H9 (cell line): ENCODE data around the gene AKT3. TPM values are rescaled to one million over a fixed set of nuclear protein-coding genes. Genes with fewer than 3 reads are reported as not detected.
A peak's percentile ranks its signal among the peaks of the same experiment; 100 is the strongest.

ENCODE experiments used
- DNase-seq: peaks from one replicate; pipeline ENCODE4 v3.0.0-alpha.2; 2017
- H2AFZ ChIP-seq: one replicate; pipeline ENCODE4 v1.6.1; 2013; ENCODE audit warnings: mild to moderate bottlenecking, low read length, control low read depth, moderate library complexity
- H2AK5ac ChIP-seq: 2 replicates; pipeline ENCODE4 v1.6.1; 2013; ENCODE audit warnings: low read length, control low read depth, mixed read lengths; ENCODE audit not compliant: insufficient read length
- H2BK120ac ChIP-seq: one replicate; pipeline ENCODE4 v1.6.1; 2013; ENCODE audit warnings: low read depth, mild to moderate bottlenecking, low read length, control low read depth, inconsistent platforms; ENCODE audit not compliant: poor library complexity, severe bottlenecking
- H2BK12ac ChIP-seq: 2 replicates; pipeline ENCODE4 v1.6.1; 2013; ENCODE audit warnings: low read length, control low read depth, mixed read lengths, low read depth; ENCODE audit not compliant: insufficient read length
- H2BK15ac ChIP-seq: 2 replicates; pipeline ENCODE4 v1.6.1; 2013; ENCODE audit warnings: low read depth, low read length, control low read depth
- H2BK20ac ChIP-seq: one replicate; pipeline ENCODE4 v1.6.1; 2013; ENCODE audit warnings: low read depth, mild to moderate bottlenecking, low read length, control low read depth, inconsistent platforms; ENCODE audit not compliant: poor library complexity, severe bottlenecking
- H2BK5ac ChIP-seq: 2 replicates; pipeline ENCODE4 v1.6.1; 2013; ENCODE audit warnings: low read length, control low read depth, mixed read lengths; ENCODE audit not compliant: insufficient read length
- H3K14ac ChIP-seq: 2 replicates; pipeline ENCODE4 v1.6.1; 2013; ENCODE audit warnings: low read length, control low read depth; ENCODE audit not compliant: insufficient read depth
- H3K18ac ChIP-seq: 2 replicates; pipeline ENCODE4 v1.6.1; 2013; ENCODE audit warnings: low read depth, mild to moderate bottlenecking, mixed read lengths, low read length, control low read depth; ENCODE audit not compliant: insufficient read length
- H3K23ac ChIP-seq: 2 replicates; pipeline ENCODE4 v1.6.1; 2013; ENCODE audit warnings: low read length, control low read depth, mixed read lengths, low read depth; ENCODE audit not compliant: insufficient read length
- H3K23me2 ChIP-seq: 2 replicates; pipeline ENCODE4 v1.6.1; 2013; ENCODE audit warnings: low read depth, mild to moderate bottlenecking, mixed read lengths, low read length, control low read depth; ENCODE audit not compliant: insufficient read length, poor library complexity, severe bottlenecking
- H3K27ac ChIP-seq: 2 replicates; pipeline ENCODE4 v1.5.1; 2013; ENCODE audit warnings: low read length, control low read depth, mixed read lengths, low read depth; ENCODE audit not compliant: insufficient read length
- H3K27me3 ChIP-seq: 2 replicates; pipeline ENCODE4 v1.6.1; 2013; ENCODE audit warnings: low read length, control low read depth, inconsistent platforms; ENCODE audit not compliant: insufficient read depth
- H3K4ac ChIP-seq: 2 replicates; pipeline ENCODE4 v1.6.1; 2013; ENCODE audit warnings: low read depth, mild to moderate bottlenecking, control low read depth, inconsistent platforms, low read length, moderate library complexity
- H3K4me1 ChIP-seq: 2 replicates; pipeline ENCODE4 v1.6.1; 2013; ENCODE audit warnings: low read length, control low read depth, inconsistent platforms; ENCODE audit not compliant: insufficient read depth
- H3K4me2 ChIP-seq: 2 replicates; pipeline ENCODE4 v1.6.1; 2013; ENCODE audit warnings: low read length, control low read depth, mixed read lengths; ENCODE audit not compliant: insufficient read length, insufficient read depth
- H3K56ac ChIP-seq: 2 replicates; pipeline ENCODE4 v1.6.1; 2013; ENCODE audit warnings: low read depth, mild to moderate bottlenecking, mixed read lengths, low read length, control low read depth; ENCODE audit not compliant: insufficient read length
- H3K79me1 ChIP-seq: 2 replicates; pipeline ENCODE4 v1.6.1; 2013; ENCODE audit warnings: low read depth, mild to moderate bottlenecking, moderate library complexity, low read length, control low read depth, inconsistent platforms; ENCODE audit not compliant: insufficient read depth, poor library complexity, severe bottlenecking
- H3K79me2 ChIP-seq: 2 replicates; pipeline ENCODE4 v1.6.1; 2013; ENCODE audit warnings: low read length, control low read depth, inconsistent platforms; ENCODE audit not compliant: insufficient read depth
- H3K9ac ChIP-seq: 2 replicates; pipeline ENCODE4 v1.6.1; 2013; ENCODE audit warnings: low read length, control low read depth, mixed read lengths; ENCODE audit not compliant: insufficient read length; ENCODE audit errors: extremely low read depth
- H3K9me3 ChIP-seq: one replicate; pipeline ENCODE4 v1.6.1; 2013; ENCODE audit warnings: low read depth, low read length, inconsistent platforms; ENCODE audit not compliant: control insufficient read depth
- H3T11ph ChIP-seq: one replicate; pipeline ENCODE4 v1.6.1; 2013; ENCODE audit warnings: mild to moderate bottlenecking, low read length, control low read depth, inconsistent platforms
- H4K20me1 ChIP-seq: one replicate; pipeline ENCODE4 v1.6.1; 2013; ENCODE audit not compliant: control insufficient read depth, insufficient read length, insufficient read depth
- H4K5ac ChIP-seq: 2 replicates; pipeline ENCODE4 v1.6.1; 2013; ENCODE audit warnings: low read depth, mild to moderate bottlenecking, mixed read lengths, low read length, control low read depth; ENCODE audit not compliant: insufficient read length
- H4K8ac ChIP-seq: replicated peaks from 2 replicates; pipeline ENCODE4 v1.6.1; 2013; ENCODE audit warnings: low read length, control low read depth, mixed read lengths, low read depth; ENCODE audit not compliant: insufficient read length
- H4K91ac ChIP-seq: 2 replicates; pipeline ENCODE4 v1.6.1; 2013; ENCODE audit warnings: low read depth, mild to moderate bottlenecking, moderate library complexity, mixed read lengths, low read length, control low read depth; ENCODE audit not compliant: insufficient read length
- H3K27ac Mint-ChIP-seq, 3 experiments: 2 replicates in 2 of 3; 3 replicates in 1 of 3; pipeline ENCODE4 v1.8.0; 2020 to 2021; ENCODE audit warnings: mixed read lengths in 3 of 3, mild to moderate bottlenecking in 1 of 3, moderate library complexity in 1 of 3
- H3K27me3 Mint-ChIP-seq: 2 replicates; pipeline ENCODE4 v1.8.0; 2021; ENCODE audit warnings: low read depth, mild to moderate bottlenecking, moderate library complexity, mixed read lengths
- H3K36me3 Mint-ChIP-seq, 3 experiments: 2 replicates in 2 of 3; 3 replicates in 1 of 3; pipeline ENCODE4 v1.8.0; 2020 to 2021; ENCODE audit warnings: low read depth in 3 of 3, mixed read lengths in 3 of 3; ENCODE audit not compliant: insufficient read depth in 1 of 3
- H3K4me1 Mint-ChIP-seq, 2 experiments: 2 replicates each; pipeline ENCODE4 v1.8.0; 2020; ENCODE audit warnings: mixed read lengths in 2 of 2
- H3K4me3 Mint-ChIP-seq, 2 experiments: 2 replicates in 1 of 2; 3 replicates in 1 of 2; pipeline ENCODE4 v1.8.0; 2020 to 2021; ENCODE audit warnings: mild to moderate bottlenecking in 2 of 2, mixed read lengths in 2 of 2, moderate library complexity in 1 of 2
- H3K9me3 Mint-ChIP-seq, 2 experiments: 2 replicates in 1 of 2; 3 replicates in 1 of 2; pipeline ENCODE4 v1.8.0; 2020; ENCODE audit warnings: mild to moderate bottlenecking in 2 of 2, mixed read lengths in 2 of 2, moderate library complexity in 1 of 2
- CTCF ChIP-seq: fragments of 200-600 bp; sonication (generic); conservative IDR thresholded peaks from 3 replicates; pipeline ENCODE4 v1.8.0; 2021; ENCODE audit warnings: antibody characterized with exemption, mild to moderate bottlenecking
- whole genome bisulfite sequencing: extraction: QIAGEN DNeasy Blood & Tissue Kit; methylation state at CpG from one replicate; pipeline ENCODE4 v1.1.7; 2013; ENCODE audit warnings: missing lambda C conversion rate, low lambda C conversion rate, mixed read lengths; ENCODE audit not compliant: insufficient read length; ENCODE audit errors: extremely low coverage; 5-methylcytosine and 5-hydroxymethylcytosine counted together
- total RNA-seq: library from RNA; stranded (reverse); gene quantifications from 2 replicates; pipeline ENCODE4 v1.2.1, GENCODE V29; 2021

Gene AKT3
- total RNA-seq, 1 experiment from 2014 or later = 27.8 TPM

DNA sequence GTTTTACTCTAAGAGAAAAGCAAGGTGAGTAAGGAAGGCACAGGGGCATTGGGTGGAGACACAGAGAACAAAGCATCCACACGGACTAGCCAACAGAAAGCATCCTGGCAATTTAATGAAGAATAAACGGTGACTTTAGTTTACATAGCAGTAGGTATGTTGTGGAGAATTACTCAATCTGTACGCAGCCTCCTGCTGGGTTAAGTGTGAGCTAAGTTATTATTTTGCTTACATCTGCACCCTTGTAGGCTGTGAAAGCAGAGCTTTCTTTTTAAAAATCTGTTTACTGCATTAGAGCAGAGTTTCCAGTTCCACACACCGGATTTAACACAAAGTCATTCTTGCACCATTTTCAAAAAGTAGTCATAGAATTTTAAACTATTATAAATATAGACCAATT, 144.5 kb downstream of the AKT3 start:
- H3K4me3 Mint-ChIP-seq = no peak overlapping the region
- no peak for DNase-seq
- Histone ChIP-seq H2BK120ac (no peak overlapping the region), H2BK5ac (no peak overlapping the region), H2BK20ac (no peak overlapping the region), H4K20me1 (no peaks in the 10 kb centered on the region), H3K79me2 (no peaks in the 10 kb centered on the region), H3K27me3 (no peaks in the 10 kb centered on the region), H2BK12ac (no peak overlapping the region), H3K79me1 (no peaks in the 10 kb centered on the region), H3K4me2 (no peak overlapping the region), H3K18ac (no peak overlapping the region), H2AK5ac (no peak overlapping the region), H3K27ac (no peak overlapping the region), H3K4me1 (no peaks in the 10 kb centered on the region), H3K23me2 (no peaks in the 10 kb centered on the region), H3K9me3 (no peaks in the 10 kb centered on the region), H4K5ac (no peak overlapping the region), H2BK15ac (no peak overlapping the region), H4K91ac (no peak overlapping the region), H3K56ac (no peak overlapping the region), H3K23ac (no peak overlapping the region), H3K14ac (no peak overlapping the region), H3K9ac (no peak overlapping the region), H2AFZ (no peak overlapping the region), H3K4ac (no peak overlapping the region), H3T11ph (no peak overlapping the region), H4K8ac (no peak overlapping the region)
- H3K36me3 Mint-ChIP-seq = no peaks in the 10 kb centered on the region; a peak in 1 of 7 replicates
- no CpG with 5 or more reads among the region's 4 CpGs for WGBS
- peak overlapping the region in 1 of 3 experiments; percentile 40; a peak in 2 of 7 replicates for H3K27ac Mint-ChIP-seq
- no peaks in the 10 kb centered on the region for H3K27me3 Mint-ChIP-seq
- no peak for TF ChIP-seq CTCF
- H3K9me3 Mint-ChIP-seq = no peaks in the 10 kb centered on the region
- H3K4me1 Mint-ChIP-seq = peaks cover 7 to 8% of the 10 kb centered on the region in 2 experiments
